Epithelial cell of proximal tubule (primary cell): ENCODE results near the gene XIRP2. TPM values are rescaled to one million over a fixed set of nuclear protein-coding genes. Genes with fewer than 3 reads are reported as not detected.

Experiments used
- DNase-seq: peaks from one replicate; pipeline ENCODE4 v3.0.0-alpha.2; 2011; ENCODE audit warnings: low read depth
- H3K4me3 ChIP-seq: 2 replicates; pipeline ENCODE4 v1.5.1; 2011; ENCODE audit warnings: low read depth, mild to moderate bottlenecking, low read length
- total RNA-seq: library from RNA; depleted of rRNA; stranded (reverse); fragments of >200 nt; gene quantifications from 2 replicates; pipeline ENCODE4 v1.2.3, GENCODE V29; 2015
- TF ChIP-seq, protein P1 (sequence below): conservative IDR thresholded peaks from 2 replicates; pipeline ENCODE4 v1.5.1; 2012; ENCODE audit warnings: low read depth, mild to moderate bottlenecking, low read length

The XIRP2 gene
- total RNA-seq, 1 donor from 2014 or later = not detected

DNA sequence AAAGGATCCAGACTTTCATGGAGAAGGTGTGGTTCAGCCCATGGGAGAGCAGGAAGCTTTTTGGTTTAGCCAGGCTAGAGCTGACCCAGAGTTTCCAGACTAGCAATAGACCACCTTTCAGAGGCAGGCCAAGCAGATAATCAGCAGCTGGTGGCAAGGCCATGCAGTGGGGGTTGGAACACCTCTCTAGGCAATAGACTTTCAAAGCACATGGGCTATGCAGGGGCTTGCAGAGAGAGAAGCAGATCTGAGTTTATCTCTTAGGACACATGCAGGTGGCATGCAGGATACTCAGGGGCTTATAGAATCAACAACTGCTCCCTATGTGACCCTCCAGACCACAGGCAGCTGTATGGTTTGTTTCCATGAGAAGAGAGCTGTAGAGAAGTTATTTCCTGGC lies 9.4 kb downstream of the XIRP2 start:
- TF ChIP-seq, protein P1, sequence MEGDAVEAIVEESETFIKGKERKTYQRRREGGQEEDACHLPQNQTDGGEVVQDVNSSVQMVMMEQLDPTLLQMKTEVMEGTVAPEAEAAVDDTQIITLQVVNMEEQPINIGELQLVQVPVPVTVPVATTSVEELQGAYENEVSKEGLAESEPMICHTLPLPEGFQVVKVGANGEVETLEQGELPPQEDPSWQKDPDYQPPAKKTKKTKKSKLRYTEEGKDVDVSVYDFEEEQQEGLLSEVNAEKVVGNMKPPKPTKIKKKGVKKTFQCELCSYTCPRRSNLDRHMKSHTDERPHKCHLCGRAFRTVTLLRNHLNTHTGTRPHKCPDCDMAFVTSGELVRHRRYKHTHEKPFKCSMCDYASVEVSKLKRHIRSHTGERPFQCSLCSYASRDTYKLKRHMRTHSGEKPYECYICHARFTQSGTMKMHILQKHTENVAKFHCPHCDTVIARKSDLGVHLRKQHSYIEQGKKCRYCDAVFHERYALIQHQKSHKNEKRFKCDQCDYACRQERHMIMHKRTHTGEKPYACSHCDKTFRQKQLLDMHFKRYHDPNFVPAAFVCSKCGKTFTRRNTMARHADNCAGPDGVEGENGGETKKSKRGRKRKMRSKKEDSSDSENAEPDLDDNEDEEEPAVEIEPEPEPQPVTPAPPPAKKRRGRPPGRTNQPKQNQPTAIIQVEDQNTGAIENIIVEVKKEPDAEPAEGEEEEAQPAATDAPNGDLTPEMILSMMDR = no peak
- no peak for DNase-seq
- H3K4me3 ChIP-seq = no peak overlapping the region

- DNase-seq = no peak
- TF ChIP-seq, protein P1 = peak; percentile 8
- no peak overlapping the region for H3K4me3 ChIP-seq
Observed at GRCh38 chr2:166899676-166900075, 11.4 kb downstream of the XIRP2 start.

DNA sequence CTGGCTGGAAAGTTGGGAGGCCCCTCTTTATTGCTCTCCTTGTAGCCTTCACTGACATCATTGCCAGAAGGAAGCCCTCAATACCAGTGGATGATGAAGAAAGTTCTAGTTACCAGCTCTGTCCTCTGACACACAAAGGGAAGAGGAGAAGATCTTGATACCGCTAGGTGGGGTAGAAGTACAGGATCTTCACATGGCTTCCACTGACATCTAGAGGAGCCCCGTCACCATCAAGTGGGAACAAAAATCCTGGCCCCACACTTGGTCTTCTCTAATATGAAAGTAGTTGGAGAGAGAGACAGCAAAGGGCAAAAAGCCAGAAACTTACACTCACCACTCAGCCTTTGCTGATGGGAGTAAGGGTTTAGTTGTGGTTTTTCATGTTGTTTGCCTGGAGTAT lies 12.4 kb downstream of the XIRP2 start:
- TF ChIP-seq, protein P1 = peak; percentile 56
- no peak for DNase-seq
- no peak overlapping the region for H3K4me3 ChIP-seq

- DNase-seq = no peak
- H3K4me3 ChIP-seq = no peak overlapping the region
- TF ChIP-seq, protein P1 = no peak
Observed at GRCh38 chr2:166901336-166901735, 13.1 kb downstream of the XIRP2 start.

DNA sequence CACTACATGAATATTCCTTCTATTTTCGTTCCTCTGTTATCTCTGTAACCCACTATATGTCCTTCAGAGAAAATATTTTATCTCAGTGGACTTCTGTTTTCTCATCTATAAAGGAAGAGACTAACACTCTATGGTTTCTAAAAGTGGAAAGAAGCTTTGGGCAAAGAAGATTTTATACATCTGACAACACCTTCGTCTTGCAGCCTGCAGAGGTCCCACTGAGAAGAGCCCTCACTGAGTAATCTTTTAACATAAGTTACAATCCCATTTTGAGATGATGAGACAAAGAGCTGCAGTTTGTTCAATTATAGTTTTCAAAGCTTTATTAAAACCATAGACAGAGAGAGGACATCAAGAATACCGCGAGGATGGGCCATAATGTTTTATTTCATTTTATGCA lies 28.7 kb downstream of the XIRP2 start:
- no peak for DNase-seq
- H3K4me3 ChIP-seq = no peak overlapping the region
- TF ChIP-seq, protein P1 = no peak

GRCh38 chr2:166917415-166917814 lies 29.1 kb downstream of the XIRP2 start:
- H3K4me3 ChIP-seq = no peak overlapping the region
- TF ChIP-seq, protein P1 = no peak
- no peak for DNase-seq

DNA sequence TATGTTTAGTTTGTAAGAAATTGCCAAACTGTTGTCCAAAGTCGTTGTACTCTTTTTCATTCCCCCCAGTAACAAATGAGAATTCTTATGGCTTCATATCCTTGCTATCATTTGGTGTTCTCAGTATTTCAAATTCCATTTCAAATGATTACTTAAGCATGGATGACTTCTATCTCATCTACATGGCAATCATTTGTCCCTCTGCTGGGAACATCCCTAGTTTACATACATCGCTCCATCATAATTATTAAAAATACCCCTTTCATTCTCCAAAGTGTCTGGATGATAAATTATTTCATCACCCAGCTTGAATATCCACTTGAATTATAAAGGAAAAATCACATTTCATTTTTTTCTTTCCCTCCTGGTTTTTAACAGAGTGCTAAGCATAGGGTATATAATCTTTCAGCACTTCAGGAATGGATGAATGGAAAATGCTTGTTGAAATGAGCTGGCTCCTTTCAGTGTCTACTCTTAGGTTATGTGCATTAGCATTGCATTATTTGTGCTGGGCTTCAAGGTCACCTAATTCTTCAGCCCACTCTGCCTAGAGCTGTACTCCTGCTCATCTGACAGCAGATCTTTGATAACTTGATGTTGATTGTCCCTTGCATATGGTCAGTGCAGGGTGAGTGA lies 33.1 kb downstream of the XIRP2 start:
- TF ChIP-seq, protein P1 = no peak
- no peak overlapping the region for H3K4me3 ChIP-seq
- no peak for DNase-seq
